Neural progenitor cell (in vitro differentiated cells): ENCODE results near the gene MYCBP2.

Source experiments
- EZH2phosphoT487 ChIP-seq: fragments of 200-600 bp; sonication (generic); IDR thresholded peaks from 2 replicates; pipeline ENCODE4 v1.6.1; 2017; ENCODE audit warnings: antibody characterized with exemption
- TF ChIP-seq, protein P1 (sequence below): fragments of 200-600 bp; sonication (generic); IDR thresholded peaks from 2 replicates; pipeline ENCODE4 v1.5.1; 2017; ENCODE audit warnings: antibody characterized with exemption, mild to moderate bottlenecking

DNA sequence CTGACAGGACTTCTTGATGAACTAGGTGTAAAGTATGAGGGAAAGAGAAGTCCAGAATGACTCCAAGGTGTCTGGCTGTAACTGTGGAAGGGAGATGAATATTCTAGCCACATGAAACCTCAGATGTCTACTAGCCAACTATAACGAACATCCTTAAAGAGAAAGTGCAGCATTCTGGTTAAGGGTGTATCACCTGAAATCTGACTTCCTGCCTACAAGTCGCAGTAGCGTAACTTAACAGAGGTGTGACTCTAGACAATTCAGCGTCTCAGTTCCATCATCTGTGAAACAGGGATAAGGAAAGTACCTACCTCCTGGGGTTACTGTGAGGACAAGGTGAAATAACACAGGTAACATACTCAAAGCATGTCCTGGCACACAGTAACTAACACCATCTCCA is 154.2 kb downstream of the MYCBP2 start:
- TF ChIP-seq, protein P1, sequence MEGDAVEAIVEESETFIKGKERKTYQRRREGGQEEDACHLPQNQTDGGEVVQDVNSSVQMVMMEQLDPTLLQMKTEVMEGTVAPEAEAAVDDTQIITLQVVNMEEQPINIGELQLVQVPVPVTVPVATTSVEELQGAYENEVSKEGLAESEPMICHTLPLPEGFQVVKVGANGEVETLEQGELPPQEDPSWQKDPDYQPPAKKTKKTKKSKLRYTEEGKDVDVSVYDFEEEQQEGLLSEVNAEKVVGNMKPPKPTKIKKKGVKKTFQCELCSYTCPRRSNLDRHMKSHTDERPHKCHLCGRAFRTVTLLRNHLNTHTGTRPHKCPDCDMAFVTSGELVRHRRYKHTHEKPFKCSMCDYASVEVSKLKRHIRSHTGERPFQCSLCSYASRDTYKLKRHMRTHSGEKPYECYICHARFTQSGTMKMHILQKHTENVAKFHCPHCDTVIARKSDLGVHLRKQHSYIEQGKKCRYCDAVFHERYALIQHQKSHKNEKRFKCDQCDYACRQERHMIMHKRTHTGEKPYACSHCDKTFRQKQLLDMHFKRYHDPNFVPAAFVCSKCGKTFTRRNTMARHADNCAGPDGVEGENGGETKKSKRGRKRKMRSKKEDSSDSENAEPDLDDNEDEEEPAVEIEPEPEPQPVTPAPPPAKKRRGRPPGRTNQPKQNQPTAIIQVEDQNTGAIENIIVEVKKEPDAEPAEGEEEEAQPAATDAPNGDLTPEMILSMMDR, result no peak
- no peak for TF ChIP-seq EZH2phosphoT487
